ENCODE measurements around the gene CAMK2B. TPM values are rescaled to one million over a fixed set of nuclear protein-coding genes. Genes with fewer than 3 reads are reported as not detected.
A peak's percentile ranks its signal among the peaks of the same experiment; 100 is the strongest.

The CAMK2B gene
- total RNA-seq, 4 donors from 2014 or later = 7.0 to 19.3 (median 18.5) TPM

DNA sequence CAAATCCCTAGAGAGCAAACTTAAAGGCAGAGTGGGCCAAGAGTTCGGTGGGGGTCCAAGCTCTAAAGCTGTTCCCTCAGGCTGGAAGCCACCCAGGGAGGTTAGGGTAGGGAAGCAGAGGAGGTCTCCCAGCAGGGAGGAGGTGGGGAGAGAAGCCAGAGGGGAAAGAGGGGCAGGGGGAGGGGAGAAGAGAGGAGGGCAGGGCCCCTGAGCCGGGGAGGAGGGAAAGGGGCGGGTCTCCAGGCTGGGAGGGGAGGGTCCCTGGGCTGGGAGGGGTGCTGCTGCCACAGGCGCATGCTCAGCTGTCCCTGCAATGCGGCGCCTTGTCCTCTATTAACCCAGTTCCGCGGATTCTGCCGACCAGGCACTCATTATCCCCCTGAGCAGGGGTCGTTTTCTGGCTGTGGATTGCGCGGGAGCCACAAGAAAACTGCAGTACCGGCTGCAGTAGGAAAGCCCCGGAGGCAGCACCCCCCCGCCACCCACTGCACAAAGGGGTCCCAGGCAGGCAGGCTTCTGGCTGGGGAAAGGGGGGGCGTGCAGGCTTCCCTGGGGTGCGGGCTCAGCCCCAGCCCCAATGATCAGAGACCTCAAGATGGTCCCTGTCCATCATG lies 49.3 kb downstream of the CAMK2B start:
- Histone ChIP-seq H3K9me3 (no peaks in the 10 kb centered on the region), H3K4me3 (replicated peaks in 1 of 3) (no peak overlapping the region), H3K27me3 (no peaks in the 10 kb centered on the region), H3K4me1 (peaks cover 13 to 16% of the 10 kb centered on the region in 2 donors), H3K36me3 (no peaks in the 10 kb centered on the region), H3K27ac (no peak overlapping the region)
- intact Hi-C loops (cut with DNase I) = no loop called here
- 28 to 29% methylated on average over 9 to 15 of the region's 17 CpGs for WGBS, 2 donors
- peak; percentile 22 to 26 for DNase-seq
- no peak for TF ChIP-seq POLR2A (IDR thresholded peaks at IDR 0.05)
- TF ChIP-seq, protein P1, sequence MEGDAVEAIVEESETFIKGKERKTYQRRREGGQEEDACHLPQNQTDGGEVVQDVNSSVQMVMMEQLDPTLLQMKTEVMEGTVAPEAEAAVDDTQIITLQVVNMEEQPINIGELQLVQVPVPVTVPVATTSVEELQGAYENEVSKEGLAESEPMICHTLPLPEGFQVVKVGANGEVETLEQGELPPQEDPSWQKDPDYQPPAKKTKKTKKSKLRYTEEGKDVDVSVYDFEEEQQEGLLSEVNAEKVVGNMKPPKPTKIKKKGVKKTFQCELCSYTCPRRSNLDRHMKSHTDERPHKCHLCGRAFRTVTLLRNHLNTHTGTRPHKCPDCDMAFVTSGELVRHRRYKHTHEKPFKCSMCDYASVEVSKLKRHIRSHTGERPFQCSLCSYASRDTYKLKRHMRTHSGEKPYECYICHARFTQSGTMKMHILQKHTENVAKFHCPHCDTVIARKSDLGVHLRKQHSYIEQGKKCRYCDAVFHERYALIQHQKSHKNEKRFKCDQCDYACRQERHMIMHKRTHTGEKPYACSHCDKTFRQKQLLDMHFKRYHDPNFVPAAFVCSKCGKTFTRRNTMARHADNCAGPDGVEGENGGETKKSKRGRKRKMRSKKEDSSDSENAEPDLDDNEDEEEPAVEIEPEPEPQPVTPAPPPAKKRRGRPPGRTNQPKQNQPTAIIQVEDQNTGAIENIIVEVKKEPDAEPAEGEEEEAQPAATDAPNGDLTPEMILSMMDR (IDR thresholded peaks at IDR 0.05) = no peak

DNA sequence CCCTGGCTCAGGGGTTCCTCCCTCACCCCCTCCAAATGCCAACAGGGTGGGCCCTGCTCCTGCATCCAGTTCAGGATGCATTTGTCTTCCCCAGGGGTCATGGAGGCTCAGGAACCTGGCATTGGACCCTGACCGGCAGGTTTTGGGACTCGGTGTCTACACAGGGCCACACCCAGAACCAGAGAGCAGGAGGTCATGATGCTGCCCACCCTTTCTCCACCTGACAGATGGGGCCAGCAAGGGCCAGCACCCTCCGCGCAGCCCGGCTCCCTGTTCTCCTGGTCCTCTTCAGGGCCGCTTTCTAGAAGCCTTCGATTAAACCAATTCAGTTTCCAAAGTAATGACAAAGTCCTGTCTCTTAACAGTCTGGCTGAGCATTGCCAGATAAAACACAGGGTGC lies 50.2 kb downstream of the CAMK2B start:
- intact Hi-C loops (cut with DNase I) = no loop called here
- Histone ChIP-seq H3K27me3 (no peaks in the 10 kb centered on the region), H3K4me3 (replicated peaks in 1 of 3) (no peak overlapping the region), H3K36me3 (no peaks in the 10 kb centered on the region), H3K27ac (no peak overlapping the region), H3K4me1 (peaks cover 13 to 16% of the 10 kb centered on the region in 2 donors), H3K9me3 (no peaks in the 10 kb centered on the region)
- no peak for DNase-seq
- WGBS, 2 donors = 89 to 93% methylated on average over 7 of the region's 7 CpGs
- no peak for TF ChIP-seq POLR2A (IDR thresholded peaks at IDR 0.05)
- TF ChIP-seq, protein P1 (IDR thresholded peaks at IDR 0.05) = no peak

DNA sequence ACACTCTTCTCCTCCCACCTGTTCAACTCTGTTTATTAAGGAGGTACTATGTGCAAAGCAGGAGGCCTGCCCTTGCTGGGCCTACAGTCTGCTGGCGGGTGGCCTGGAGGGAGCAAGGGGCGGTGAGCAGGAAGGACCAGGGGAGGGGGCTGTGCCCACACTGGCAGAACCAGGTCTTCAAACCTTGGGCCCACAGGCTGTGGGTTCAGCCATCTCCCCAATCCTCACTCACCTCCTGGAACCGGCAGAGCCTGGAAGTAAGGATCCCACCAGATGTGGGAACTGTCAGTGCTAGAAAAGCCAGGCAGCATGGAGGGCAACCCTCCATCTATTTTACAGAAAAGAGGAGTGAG lies 50.8 kb downstream of the CAMK2B start:
- no peak overlapping the region for H3K27ac ChIP-seq
- no peaks in the 10 kb centered on the region for H3K9me3 ChIP-seq
- H3K4me3 ChIP-seq (replicated peaks in 1 of 3) = no peak overlapping the region
- intact Hi-C loops (cut with DNase I) = no loop called here
- no peaks in the 10 kb centered on the region for H3K27me3 ChIP-seq
- 94 to 100% methylated on average over 3 of the region's 3 CpGs for WGBS, 2 donors
- no peak for DNase-seq
- TF ChIP-seq, protein P1 (IDR thresholded peaks at IDR 0.05) = no peak
- TF ChIP-seq POLR2A (IDR thresholded peaks at IDR 0.05) = no peak
- H3K36me3 ChIP-seq = no peaks in the 10 kb centered on the region
- peaks cover 13 to 16% of the 10 kb centered on the region in 2 donors for H3K4me1 ChIP-seq

DNA sequence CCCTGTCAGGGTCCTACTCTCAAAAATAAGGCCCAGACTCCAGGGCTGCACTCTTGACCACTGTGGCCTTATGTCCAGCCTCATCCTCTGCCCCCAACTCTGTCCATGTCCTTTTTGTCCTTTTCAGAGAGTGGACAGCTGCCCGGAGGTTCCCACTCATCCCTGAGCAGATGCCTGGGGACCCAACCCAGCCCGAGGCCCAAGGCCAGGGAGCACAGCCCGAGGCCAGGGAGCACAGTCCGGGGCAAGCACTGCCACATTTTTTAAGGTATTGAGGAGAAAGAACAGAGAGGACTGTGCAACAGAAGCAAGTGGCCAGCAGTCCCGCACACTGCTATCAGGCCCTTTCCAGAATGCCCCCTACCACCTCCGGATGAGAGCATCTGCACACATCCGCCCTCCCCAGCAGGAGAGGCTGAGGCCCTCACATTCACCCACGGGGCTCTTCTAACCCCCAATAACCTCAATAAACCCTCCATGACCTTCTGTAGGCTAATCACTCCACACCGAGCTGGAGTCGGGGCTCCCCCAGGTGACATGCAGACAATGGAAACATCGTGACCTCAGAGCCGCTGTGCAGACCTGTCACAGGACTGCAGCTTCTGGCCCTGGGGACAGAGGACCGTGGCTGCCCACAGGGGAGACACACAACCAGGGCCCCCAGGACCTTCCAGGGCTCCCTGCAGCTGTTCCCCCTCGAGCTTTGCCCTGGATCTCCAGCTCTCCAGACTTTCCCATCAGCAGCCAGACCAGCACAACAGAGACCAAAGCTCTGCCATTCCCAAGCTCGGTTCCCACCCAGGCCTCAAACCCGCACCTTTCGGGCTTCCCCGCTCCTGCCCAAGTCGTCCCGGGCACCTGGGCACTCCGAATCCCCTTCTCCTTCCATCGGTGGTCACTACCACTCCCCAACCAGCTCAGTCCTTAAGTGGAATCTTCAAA lies 51.4 kb downstream of the CAMK2B start:
- H3K4me1 ChIP-seq = peaks cover 13 to 16% of the 10 kb centered on the region in 2 donors
- no peaks in the 10 kb centered on the region for H3K36me3 ChIP-seq
- peak overlapping the region in 2 of 3 donors; percentile 57 to 65 for H3K27ac ChIP-seq
- H3K9me3 ChIP-seq = no peaks in the 10 kb centered on the region
- TF ChIP-seq, protein P1 (IDR thresholded peaks at IDR 0.05) = no peak
- no peak for TF ChIP-seq POLR2A (IDR thresholded peaks at IDR 0.05)
- no peak overlapping the region for H3K4me3 ChIP-seq (replicated peaks in 1 of 3)
- intact Hi-C loops (cut with DNase I) = no loop called here
- 89 to 95% methylated on average over 20 to 22 of the region's 22 CpGs for WGBS, 2 donors
- DNase-seq = no peak
- no peaks in the 10 kb centered on the region for H3K27me3 ChIP-seq

DNA sequence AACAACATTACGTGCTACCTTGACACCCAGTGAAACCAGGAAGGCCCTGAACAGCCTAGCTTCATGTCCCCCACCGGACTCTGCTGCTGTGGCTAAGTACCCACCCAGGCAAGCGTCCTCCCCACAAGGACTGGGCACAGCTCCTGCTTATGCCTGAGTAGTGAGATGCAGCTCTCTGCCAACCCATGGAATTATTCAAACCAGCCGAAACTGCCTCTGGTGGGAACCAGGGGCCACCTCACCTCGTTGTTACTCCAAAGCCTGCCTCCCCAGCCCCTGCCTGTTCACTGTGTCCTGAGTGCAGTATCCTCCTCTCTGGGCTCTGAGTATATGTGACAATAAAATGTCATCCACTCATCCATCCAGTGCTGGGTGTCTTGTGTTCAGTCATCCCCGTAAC lies 52.4 kb downstream of the CAMK2B start:
- DNase-seq = peak; percentile 67 to 75
- 33 to 39% methylated on average over 6 of the region's 6 CpGs for WGBS, 2 donors

More for the DNA sequence above, 52.4 kb downstream of the CAMK2B start:
- intact Hi-C loops (cut with DNase I) = no loop called here
- Histone ChIP-seq H3K4me1 (peaks cover 13 to 16% of the 10 kb centered on the region in 2 donors), H3K4me3 (replicated peaks in 1 of 3) (no peak overlapping the region), H3K9me3 (no peaks in the 10 kb centered on the region), H3K36me3 (no peaks in the 10 kb centered on the region), H3K27ac (peak overlapping the region in 2 of 3 donors; percentile 57 to 65), H3K27me3 (no peaks in the 10 kb centered on the region)
- no peak for TF ChIP-seq POLR2A (IDR thresholded peaks at IDR 0.05)
- TF ChIP-seq, protein P1 (IDR thresholded peaks at IDR 0.05) = peak in 1 of 6 experiments; percentile 9

Measured in thyroid gland (tissue), 4 donors.